HepG2 (cell line): ENCODE measurements around the gene VCAN.

Source experiments
- CREB1 ChIP-seq, 2 experiments: fragments of 450-650 bp in 1 of 2; IDR thresholded peaks; 2 replicates each; pipeline ENCODE4 v1.6.1; 2016 to 2017; ENCODE audit warnings: control low read depth in 1 of 2, mild to moderate bottlenecking in 1 of 2, missing compliant biosample characterization in 1 of 2, missing genetic modification characterization in 1 of 2
- HMG20B ChIP-seq: conservative IDR thresholded peaks from 2 replicates; pipeline ENCODE4 v1.6.1; 2016; ENCODE audit warnings: missing genetic modification reagents, missing compliant biosample characterization

DNA sequence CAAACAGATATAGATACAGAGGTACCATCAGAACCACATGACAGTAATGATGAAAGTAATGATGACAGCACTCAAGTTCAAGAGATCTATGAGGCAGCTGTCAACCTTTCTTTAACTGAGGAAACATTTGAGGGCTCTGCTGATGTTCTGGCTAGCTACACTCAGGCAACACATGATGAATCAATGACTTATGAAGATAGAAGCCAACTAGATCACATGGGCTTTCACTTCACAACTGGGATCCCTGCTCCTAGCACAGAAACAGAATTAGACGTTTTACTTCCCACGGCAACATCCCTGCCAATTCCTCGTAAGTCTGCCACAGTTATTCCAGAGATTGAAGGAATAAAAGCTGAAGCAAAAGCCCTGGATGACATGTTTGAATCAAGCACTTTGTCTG is 69.2 kb downstream of the VCAN start:
- TF ChIP-seq HMG20B (CRISPR knock-in tag) (no peak), CREB1 (IDR thresholded peaks at IDR 0.05) (no peak), CREB1 (CRISPR knock-in tag; IDR thresholded peaks at IDR 0.05) (no peak)
